SJSA1 (cell line): ENCODE results near the gene ITGB1BP1. TPM values are rescaled to one million over a fixed set of nuclear protein-coding genes. Genes with fewer than 3 reads are reported as not detected.
"Not testable (repeated sequence)": the region's sequence is repeated elsewhere in the genome, so short reads cannot be mapped to it uniquely, and the experiment has no call there.

ENCODE experiments used
- DNase-seq, 2 experiments: peaks; one replicate each; pipeline ENCODE4 v3.0.0-alpha.2; 2015 to 2020; ENCODE audit warnings: low spot score in 2 of 2, low read depth in 1 of 2
- H3K27ac ChIP-seq: fragments of 250-450 bp; sonication (Bioruptor Pico); 2 replicates; pipeline ENCODE4 v1.5.1; 2020; ENCODE audit warnings: mild to moderate bottlenecking, moderate library complexity
- H3K27me3 ChIP-seq: fragments of 250-450 bp; sonication (Bioruptor Pico); replicated peaks from 2 replicates; pipeline ENCODE4 v1.5.1; 2020; ENCODE audit warnings: mild to moderate bottlenecking, moderate library complexity
- H3K36me3 ChIP-seq: fragments of 250-450 bp; sonication (Bioruptor Pico); 2 replicates; pipeline ENCODE4 v1.5.1; 2020; ENCODE audit warnings: mild to moderate bottlenecking
- H3K4me1 ChIP-seq: fragments of 250-450 bp; sonication (Bioruptor Pico); replicated peaks from 2 replicates; pipeline ENCODE4 v1.6.1; 2021; ENCODE audit warnings: mild to moderate bottlenecking
- H3K4me3 ChIP-seq: fragments of 250-450 bp; sonication (Bioruptor Pico); 2 replicates; pipeline ENCODE4 v1.5.1; 2020; ENCODE audit warnings: mild to moderate bottlenecking
- H3K9me3 ChIP-seq: fragments of 250-450 bp; sonication (Bioruptor Pico); replicated peaks from 2 replicates; pipeline ENCODE4 v1.5.1; 2020; ENCODE audit warnings: mild to moderate bottlenecking
- total RNA-seq: library from RNA; depleted of rRNA; stranded (reverse); fragments of >200 nt; shearing (Covaris generic); gene quantifications from 2 replicates; pipeline ENCODE4 v1.2.3, GENCODE V29; 2014

Gene ITGB1BP1
- total RNA-seq, 1 experiment from 2014 or later, result 64.4 TPM

GRCh38 chr2:9401059-9401547 lies 22.2 kb downstream of the ITGB1BP1 start:
- Histone ChIP-seq H3K4me1 (no peaks in the 10 kb centered on the region), H3K36me3 (peaks cover 50% of the 10 kb centered on the region), H3K9me3 (no peaks in the 10 kb centered on the region), H3K4me3 (no peak overlapping the region), H3K27ac (no peak overlapping the region), H3K27me3 (no peaks in the 10 kb centered on the region)
- DNase-seq, result no peak

GRCh38 chr2:9400268-9401058 lies 22.9 kb downstream of the ITGB1BP1 start:
- Histone ChIP-seq H3K4me1 (no peaks in the 10 kb centered on the region), H3K36me3 (peaks cover 48% of the 10 kb centered on the region), H3K4me3 (no peak overlapping the region), H3K27ac (no peak overlapping the region), H3K9me3 (no peaks in the 10 kb centered on the region), H3K27me3 (no peaks in the 10 kb centered on the region)
- DNase-seq, result no peak

- H3K4me3 ChIP-seq, result no peak overlapping the region
- no peak for DNase-seq
- H3K36me3 ChIP-seq, result peaks cover 46% of the 10 kb centered on the region
- no peaks in the 10 kb centered on the region for H3K27me3 ChIP-seq
- H3K27ac ChIP-seq, result no peak overlapping the region
- H3K4me1 ChIP-seq, result no peaks in the 10 kb centered on the region
- H3K9me3 ChIP-seq, result no peaks in the 10 kb centered on the region
Measured at GRCh38 chr2:9398881-9399780, 24.2 kb downstream of the ITGB1BP1 start.

- H3K4me3 ChIP-seq, H3K9me3 ChIP-seq, H3K4me1 ChIP-seq, H3K27ac ChIP-seq, DNase-seq, H3K27me3 ChIP-seq: not testable (repeated sequence)
- peaks cover 38% of the 10 kb centered on the region for H3K36me3 ChIP-seq
Measured at GRCh38 chr2:9398251-9398650, 25.1 kb downstream of the ITGB1BP1 start.

GRCh38 chr2:9397201-9397600 lies 26.1 kb downstream of the ITGB1BP1 start:
- Histone ChIP-seq H3K36me3 (peaks cover 31% of the 10 kb centered on the region), H3K27me3 (no peaks in the 10 kb centered on the region), H3K9me3 (no peaks in the 10 kb centered on the region), H3K27ac (no peak overlapping the region), H3K4me1 (no peaks in the 10 kb centered on the region), H3K4me3 (no peak overlapping the region)
- no peak for DNase-seq

GRCh38 chr2:9394816-9395215 lies 28.5 kb downstream of the ITGB1BP1 start:
- Histone ChIP-seq H3K36me3 (peaks cover 26% of the 10 kb centered on the region), H3K27me3 (no peaks in the 10 kb centered on the region)

GRCh38 chr2:9392898-9393765 lies 30.2 kb downstream of the ITGB1BP1 start:
- Histone ChIP-seq H3K4me3 (no peak overlapping the region), H3K4me1 (no peaks in the 10 kb centered on the region), H3K27ac (no peak overlapping the region), H3K27me3 (no peaks in the 10 kb centered on the region), H3K9me3 (no peaks in the 10 kb centered on the region), H3K36me3 (peaks cover 41% of the 10 kb centered on the region)
- no peak for DNase-seq

More at GRCh38 chr2:9394816-9395215, 28.5 kb downstream of the ITGB1BP1 start:
- Histone ChIP-seq H3K9me3 (no peaks in the 10 kb centered on the region), H3K27ac (no peak overlapping the region), H3K4me1 (no peaks in the 10 kb centered on the region), H3K4me3 (no peak overlapping the region)
- DNase-seq, result no peak

- H3K4me1 ChIP-seq, result no peaks in the 10 kb centered on the region
- no peaks in the 10 kb centered on the region for H3K27me3 ChIP-seq
- DNase-seq, result no peak
- H3K36me3 ChIP-seq, result peaks cover 47% of the 10 kb centered on the region
- no peak overlapping the region for H3K27ac ChIP-seq
- no peaks in the 10 kb centered on the region for H3K9me3 ChIP-seq
- H3K4me3 ChIP-seq, result no peak overlapping the region
Measured at GRCh38 chr2:9391961-9392720, 31.2 kb downstream of the ITGB1BP1 start.

GRCh38 chr2:9390991-9391390 lies 32.3 kb downstream of the ITGB1BP1 start:
- no peak for DNase-seq
- Histone ChIP-seq H3K36me3 (peaks cover 52% of the 10 kb centered on the region), H3K4me3 (no peak overlapping the region), H3K27me3 (no peaks in the 10 kb centered on the region), H3K9me3 (no peaks in the 10 kb centered on the region), H3K4me1 (no peaks in the 10 kb centered on the region), H3K27ac (no peak overlapping the region)

GRCh38 chr2:9390151-9390850 lies 33.0 kb downstream of the ITGB1BP1 start:
- H3K36me3 ChIP-seq, result peaks cover 55% of the 10 kb centered on the region
- DNase-seq, result no peak
- no peaks in the 10 kb centered on the region for H3K27me3 ChIP-seq
- H3K27ac ChIP-seq, result no peak overlapping the region
- no peaks in the 10 kb centered on the region for H3K9me3 ChIP-seq
- H3K4me1 ChIP-seq, result no peaks in the 10 kb centered on the region
- H3K4me3 ChIP-seq, result no peak overlapping the region

GRCh38 chr2:9388950-9389911 lies 34.1 kb downstream of the ITGB1BP1 start:
- H3K9me3 ChIP-seq, result no peaks in the 10 kb centered on the region
- no peaks in the 10 kb centered on the region for H3K27me3 ChIP-seq
- DNase-seq, result no peak
- no peak overlapping the region for H3K27ac ChIP-seq
- H3K4me3 ChIP-seq, result no peak overlapping the region
- H3K36me3 ChIP-seq, result peaks cover 54% of the 10 kb centered on the region
- no peaks in the 10 kb centered on the region for H3K4me1 ChIP-seq
